AG09309 (cell line): ENCODE data around the gene TTC28.
A peak's percentile ranks its signal among the peaks of the same experiment; 100 is the strongest.

Experiments
- DNase-seq: peaks from one replicate; pipeline ENCODE4 v3.0.0-alpha.2; 2010; ENCODE audit warnings: low read depth
- H3K4me3 ChIP-seq: 2 replicates; pipeline ENCODE4 v1.5.1; 2011; ENCODE audit warnings: mild to moderate bottlenecking, low read depth, low read length, moderate library complexity; ENCODE audit not compliant: control insufficient read depth
- TF ChIP-seq, protein P1 (sequence below): IDR thresholded peaks from 2 replicates; pipeline ENCODE4 v1.5.1; 2011; ENCODE audit warnings: mild to moderate bottlenecking, low read depth, low read length, inconsistent platforms; ENCODE audit not compliant: insufficient read depth, control insufficient read depth; ENCODE audit errors: missing control alignments

TTC28 gene

DNA sequence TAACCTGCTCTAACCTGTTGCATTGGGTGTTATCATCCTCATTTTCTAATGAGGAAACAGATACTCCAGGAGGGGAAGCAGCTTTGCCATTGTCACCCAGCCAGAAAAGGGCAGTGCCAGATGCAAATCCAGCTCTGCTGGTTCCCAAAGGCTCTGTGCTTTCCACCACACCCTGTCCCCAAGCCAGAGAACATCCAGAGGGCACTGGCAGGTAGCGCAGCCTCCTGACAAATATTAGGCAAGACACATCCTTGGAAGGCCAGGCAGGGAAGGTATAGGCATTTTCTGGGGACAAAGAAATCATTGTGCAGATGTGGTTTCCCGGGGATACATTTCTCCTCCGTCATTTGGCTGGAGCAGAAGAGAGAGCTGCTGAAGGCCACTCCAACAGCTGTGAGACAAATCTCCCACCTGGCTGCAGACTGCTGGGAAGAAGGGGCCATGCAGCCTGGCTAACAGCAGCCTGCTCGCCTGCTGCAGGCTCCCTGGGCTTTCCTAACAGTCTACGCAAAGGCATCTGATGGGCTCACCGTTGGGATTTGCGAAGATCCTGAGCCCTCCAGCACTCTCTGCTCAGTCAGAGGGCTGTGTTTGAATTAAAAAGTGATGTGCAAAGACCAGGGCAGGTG is 666.7 kb downstream of the TTC28 start:
- TF ChIP-seq, protein P1, sequence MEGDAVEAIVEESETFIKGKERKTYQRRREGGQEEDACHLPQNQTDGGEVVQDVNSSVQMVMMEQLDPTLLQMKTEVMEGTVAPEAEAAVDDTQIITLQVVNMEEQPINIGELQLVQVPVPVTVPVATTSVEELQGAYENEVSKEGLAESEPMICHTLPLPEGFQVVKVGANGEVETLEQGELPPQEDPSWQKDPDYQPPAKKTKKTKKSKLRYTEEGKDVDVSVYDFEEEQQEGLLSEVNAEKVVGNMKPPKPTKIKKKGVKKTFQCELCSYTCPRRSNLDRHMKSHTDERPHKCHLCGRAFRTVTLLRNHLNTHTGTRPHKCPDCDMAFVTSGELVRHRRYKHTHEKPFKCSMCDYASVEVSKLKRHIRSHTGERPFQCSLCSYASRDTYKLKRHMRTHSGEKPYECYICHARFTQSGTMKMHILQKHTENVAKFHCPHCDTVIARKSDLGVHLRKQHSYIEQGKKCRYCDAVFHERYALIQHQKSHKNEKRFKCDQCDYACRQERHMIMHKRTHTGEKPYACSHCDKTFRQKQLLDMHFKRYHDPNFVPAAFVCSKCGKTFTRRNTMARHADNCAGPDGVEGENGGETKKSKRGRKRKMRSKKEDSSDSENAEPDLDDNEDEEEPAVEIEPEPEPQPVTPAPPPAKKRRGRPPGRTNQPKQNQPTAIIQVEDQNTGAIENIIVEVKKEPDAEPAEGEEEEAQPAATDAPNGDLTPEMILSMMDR, result no peak
- no peak for DNase-seq
- no peak overlapping the region for H3K4me3 ChIP-seq

DNA sequence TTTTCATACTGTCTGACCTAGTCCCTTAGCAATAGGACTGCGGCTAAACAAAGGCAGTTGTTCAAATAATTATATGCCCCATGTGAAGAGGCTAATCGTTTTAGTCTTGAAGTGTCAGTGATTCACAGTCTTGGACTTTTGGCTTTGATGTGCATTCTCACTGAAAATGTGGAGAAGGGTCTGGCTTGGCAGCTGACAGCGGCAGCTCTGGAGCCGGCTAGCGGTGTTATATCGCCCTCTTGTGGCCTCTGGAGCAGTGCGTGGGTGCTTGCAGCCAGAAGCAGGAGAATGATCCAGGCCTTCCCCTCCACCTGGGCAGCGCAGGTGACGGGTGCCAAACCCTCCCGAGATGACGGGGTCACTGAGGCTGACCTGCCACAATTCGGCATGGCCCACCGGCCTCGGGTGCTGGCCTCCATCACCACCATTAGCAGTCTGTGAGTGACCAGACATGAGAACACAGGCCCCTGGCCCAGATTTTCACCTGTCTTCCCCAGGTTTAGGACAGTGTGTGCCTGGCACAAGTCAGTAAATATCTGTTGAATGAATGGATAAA is 670.3 kb downstream of the TTC28 start:
- TF ChIP-seq, protein P1, result peak; percentile 99
- peak; percentile 53 for DNase-seq
- no peak overlapping the region for H3K4me3 ChIP-seq

DNA sequence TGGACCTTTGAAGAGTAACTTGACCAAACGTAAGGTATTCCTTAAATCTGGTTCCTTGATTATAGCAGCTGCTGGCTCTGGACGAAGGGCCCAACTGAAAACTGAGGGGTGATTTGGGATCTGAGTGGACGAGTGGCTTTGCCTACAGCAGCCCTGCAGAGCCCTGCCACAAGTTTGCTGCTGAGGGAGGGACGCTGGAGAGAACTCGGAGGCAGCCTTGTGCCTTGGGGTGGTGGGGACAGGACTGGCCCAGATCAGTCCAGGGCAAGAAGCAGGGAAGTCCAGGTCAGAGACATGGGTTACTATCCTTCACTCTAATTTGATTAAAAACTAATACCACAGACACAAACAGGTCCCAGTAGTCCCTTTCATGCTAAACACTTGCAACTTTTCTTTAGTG is 671.0 kb downstream of the TTC28 start:
- TF ChIP-seq, protein P1, result no peak
- no peak overlapping the region for H3K4me3 ChIP-seq
- no peak for DNase-seq

DNA sequence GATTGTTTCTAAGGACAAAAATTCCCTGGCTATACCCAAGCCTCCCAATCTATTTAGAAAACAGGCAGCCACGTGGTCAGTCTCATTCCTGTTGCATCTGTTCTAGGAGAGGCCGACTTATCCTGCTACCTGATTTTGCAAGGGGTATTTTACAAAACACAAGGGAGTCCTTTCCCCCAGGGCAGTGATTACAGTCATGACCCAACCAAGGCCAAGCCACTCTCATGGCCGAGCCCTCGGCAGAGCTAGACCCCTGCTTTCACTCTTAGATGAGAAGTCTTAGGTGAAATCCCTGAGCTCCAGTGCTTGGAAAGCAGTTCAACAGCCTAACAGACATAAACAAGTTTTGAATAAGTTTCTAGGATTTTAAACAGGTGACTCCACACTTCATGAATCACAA is 671.6 kb downstream of the TTC28 start:
- DNase-seq, result no peak
- H3K4me3 ChIP-seq, result no peak overlapping the region
- TF ChIP-seq, protein P1, result no peak

DNA sequence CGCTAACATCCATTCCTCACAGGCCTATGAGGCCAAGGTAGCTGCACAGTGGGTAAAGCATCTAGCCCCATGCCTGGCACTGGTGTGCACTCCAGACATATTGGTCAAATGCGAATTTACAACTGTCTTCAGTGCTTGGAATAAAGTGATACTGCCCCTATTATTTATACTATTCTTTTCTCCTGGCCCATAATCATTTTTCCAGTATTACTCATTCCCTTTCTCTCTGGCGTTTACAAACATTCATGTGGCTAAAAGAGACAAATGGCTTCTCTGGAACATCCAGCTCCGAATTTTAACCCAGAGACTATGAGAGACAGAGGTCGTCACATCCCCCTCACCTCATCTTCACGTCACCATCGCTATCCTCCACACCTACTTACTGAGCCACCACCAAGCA is 673.4 kb downstream of the TTC28 start:
- H3K4me3 ChIP-seq, result no peak overlapping the region
- no peak for DNase-seq
- TF ChIP-seq, protein P1, result no peak

DNA sequence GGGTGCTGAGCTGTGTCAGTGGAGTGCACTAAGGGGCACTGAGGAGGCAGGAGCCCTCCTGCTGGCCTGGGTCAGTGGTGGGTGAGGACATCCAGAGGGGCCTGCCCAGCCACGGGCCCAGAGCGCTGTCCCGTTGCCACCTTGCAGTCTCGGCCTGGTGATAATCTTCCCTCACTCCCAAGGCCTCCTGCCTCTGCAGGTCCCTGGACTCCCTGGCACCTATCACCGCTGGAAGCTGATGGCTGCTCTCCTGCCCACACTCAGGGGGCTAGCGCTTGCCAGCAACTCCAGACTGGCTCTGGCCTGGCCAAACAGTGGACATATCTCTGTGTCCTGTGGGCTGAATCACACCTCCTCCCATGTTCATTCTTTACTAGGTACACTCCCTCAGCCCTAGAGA is 674.1 kb downstream of the TTC28 start:
- H3K4me3 ChIP-seq, result no peak overlapping the region
- TF ChIP-seq, protein P1, result no peak
- DNase-seq, result no peak

DNA sequence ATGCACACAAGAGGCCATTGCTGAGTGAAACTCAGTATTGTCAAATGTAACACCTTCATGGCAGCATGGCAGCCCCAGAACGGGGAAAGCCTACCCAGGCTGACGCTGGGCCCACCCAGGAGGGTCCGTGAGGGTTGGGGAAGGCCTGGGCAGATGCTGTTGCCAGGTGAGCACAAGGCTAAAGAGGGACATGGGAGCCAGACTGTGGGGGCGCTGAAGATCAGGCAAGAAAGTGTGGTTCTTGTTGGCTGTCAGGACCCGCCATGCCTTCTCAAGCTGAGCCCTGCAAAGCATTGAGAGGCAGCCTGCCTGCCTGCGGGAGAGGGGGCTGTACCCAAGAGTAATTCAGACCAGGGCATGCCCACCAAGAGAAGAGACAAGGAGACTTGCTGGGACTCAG is 675.6 kb downstream of the TTC28 start:
- TF ChIP-seq, protein P1, result no peak
- no peak for DNase-seq
- no peak overlapping the region for H3K4me3 ChIP-seq
